ENCODE results near the gene CABLES1.
"Not testable (repeated sequence)": the region's sequence is repeated elsewhere in the genome, so short reads cannot be mapped to it uniquely, and the experiment has no call there.

Gene CABLES1

GRCh38 chr18:23143016-23143814, 7.9 kb downstream of the CABLES1 start:
- DNase-seq: no peak

- no peak for DNase-seq
Observed at GRCh38 chr18:23143815-23144261, 8.6 kb downstream of the CABLES1 start.

DNA sequence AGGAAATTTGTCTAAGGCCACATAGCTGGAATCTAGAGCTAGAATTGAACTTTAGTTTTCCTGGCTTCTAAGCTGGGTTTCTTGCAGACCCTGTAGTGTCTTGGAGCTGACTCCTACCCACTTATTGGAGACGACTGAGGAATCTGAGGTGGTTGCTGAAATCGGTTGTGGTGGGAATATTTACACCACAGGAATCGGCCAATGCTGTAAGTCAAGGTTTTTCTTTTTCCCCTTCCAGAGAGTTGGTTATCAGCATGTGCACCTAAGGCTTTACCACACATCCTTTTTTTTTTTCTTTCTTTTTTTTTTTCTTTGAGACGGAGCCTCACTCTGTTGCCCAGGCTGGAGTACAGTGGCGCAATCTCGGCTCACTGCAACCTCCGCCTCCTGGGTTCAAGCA, 9.4 kb downstream of the CABLES1 start:
- DNase-seq: no peak

GRCh38 chr18:23145621-23146020, 10.3 kb downstream of the CABLES1 start:
- DNase-seq: no peak

DNA sequence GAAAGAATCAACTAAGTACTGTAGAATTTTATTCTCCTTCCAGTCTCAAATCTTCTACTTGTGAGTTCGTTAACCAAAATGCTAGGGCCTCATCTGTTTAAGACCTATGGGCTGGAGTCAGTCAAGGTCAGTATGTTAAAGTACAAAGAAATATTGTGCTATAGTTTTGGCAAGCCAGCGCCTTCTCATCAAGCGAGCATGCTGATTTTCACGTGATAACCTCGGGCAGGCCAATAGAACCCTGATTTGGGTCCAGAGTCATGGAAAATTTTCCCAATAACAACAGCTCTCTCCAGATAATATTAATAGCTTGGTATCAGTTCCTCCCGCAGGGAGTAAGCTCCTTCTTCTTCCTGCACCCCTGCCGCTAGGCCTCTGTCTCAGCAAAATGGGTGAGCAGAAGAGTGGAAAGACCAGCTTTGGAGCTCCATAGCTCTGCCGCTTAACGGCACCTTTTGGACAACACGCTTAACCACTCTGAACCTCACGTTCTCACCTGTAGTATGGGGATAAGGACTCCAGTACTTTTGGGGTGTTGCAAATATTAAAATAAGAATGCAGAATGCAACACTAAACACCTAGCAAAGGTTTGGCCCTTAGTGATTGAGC, 11.7 kb downstream of the CABLES1 start:
- no peak for DNase-seq

- no peak for DNase-seq
Observed at GRCh38 chr18:23148382-23148781, 13.1 kb downstream of the CABLES1 start.

DNA sequence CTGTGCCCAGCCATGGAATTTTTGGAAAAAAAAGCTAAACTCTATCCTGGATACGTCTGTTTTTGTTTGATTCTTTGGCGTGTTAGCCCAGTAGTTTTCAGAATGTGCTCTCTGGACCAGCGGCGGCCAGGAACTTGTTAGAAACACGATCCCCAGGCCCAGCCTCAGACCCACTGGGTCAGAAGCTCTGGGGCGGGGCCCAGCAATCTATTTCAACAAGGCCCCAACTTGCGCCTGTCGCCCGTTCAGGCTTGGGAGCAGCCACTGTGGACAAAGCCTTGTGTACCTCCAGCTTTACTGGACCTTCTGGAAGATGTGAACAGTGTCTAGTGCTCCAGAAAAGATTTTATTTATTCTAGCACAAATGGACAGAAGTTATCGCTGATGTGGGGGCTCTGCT, 14.3 kb downstream of the CABLES1 start:
- DNase-seq: no peak

GRCh38 chr18:23151414-23152099, 16.3 kb downstream of the CABLES1 start:
- DNase-seq: no peak

DNA sequence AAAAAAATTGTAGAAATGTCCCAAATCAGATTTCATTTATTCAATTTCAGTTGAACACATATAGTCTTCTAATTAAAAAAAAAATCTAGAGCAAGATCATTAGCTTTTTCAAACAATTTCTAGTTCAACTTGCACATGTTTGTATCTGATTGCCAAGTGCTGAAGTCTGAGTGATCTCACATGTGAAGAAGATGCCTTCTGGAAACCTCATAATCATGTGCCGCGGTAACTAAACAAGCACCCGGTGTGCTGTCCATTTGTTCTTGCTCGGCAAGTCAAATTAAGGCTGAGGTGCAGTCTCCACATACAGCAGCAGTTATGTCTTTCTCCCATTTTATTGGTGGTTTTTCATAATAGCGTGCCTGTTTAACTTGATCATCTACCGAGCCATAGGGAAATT, 18.7 kb downstream of the CABLES1 start:
- no peak for DNase-seq

- DNase-seq: no peak
Observed at GRCh38 chr18:23154823-23155500, 19.7 kb downstream of the CABLES1 start.

DNA sequence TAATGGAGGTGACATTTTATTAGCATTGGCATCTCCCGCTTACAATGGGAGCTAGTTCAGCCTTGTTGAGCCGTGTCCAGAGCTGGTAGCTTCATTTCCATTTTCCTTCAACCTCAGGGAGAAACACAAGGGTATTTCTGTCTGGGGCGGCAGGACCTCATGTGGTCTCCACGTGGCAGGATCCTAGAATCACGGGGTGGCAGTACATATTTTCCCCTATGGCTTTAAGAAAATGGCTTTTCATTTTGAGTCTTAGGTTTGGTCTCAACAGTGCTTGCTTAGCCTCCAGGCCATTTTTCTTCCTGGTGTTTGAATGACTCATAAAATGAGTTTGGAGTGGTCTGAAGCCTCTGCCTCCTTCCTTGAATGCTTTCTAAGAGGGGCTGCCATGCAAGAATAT, 20.3 kb downstream of the CABLES1 start:
- DNase-seq: no peak

- no peak for DNase-seq
Observed at GRCh38 chr18:23156134-23156533, 20.8 kb downstream of the CABLES1 start.

DNA sequence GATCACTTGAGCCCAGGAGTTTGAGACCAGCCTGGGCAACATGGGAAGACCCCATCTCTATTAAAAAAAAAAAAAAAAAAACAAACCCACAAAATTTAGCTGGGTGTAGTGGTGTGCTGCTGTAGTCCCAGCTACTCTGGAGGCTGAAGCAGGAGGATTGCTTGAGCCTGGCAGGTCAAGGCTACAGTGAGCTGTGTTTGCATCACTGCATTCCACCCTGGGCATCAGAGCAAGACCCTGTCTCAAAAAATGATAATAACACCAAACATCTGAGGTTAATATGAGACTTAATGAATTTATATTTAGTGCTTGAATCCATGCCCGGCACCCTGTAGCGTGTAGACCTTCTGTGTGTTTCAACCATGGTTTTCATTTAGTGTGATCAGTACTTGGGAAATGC, 22.8 kb downstream of the CABLES1 start:
- no peak for DNase-seq

GRCh38 chr18:23158884-23159283, 23.6 kb downstream of the CABLES1 start:
- DNase-seq: not testable (repeated sequence)

- no peak for DNase-seq
Observed at GRCh38 chr18:23159344-23159743, 24.1 kb downstream of the CABLES1 start.

DNA sequence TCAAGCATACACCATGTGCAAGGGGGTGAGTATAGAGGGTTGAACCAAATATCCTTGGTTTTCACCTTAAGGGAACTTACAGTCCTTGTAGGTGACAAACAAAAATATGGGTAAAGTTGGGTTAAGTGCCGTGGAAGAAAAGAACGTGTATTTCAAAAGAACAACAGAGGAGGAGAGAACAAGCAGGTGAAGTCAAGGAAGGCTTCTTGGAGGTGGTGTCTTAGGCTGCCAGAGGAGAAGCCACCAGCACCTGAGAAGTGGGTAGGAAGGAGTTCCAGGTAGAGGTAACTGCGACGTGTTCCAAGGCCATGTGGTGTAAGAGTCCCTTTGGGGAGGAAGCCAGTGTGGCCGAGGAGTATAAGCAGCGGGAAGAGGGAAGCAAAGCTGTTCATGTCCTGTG, 27.2 kb downstream of the CABLES1 start:
- no peak for DNase-seq

DNA sequence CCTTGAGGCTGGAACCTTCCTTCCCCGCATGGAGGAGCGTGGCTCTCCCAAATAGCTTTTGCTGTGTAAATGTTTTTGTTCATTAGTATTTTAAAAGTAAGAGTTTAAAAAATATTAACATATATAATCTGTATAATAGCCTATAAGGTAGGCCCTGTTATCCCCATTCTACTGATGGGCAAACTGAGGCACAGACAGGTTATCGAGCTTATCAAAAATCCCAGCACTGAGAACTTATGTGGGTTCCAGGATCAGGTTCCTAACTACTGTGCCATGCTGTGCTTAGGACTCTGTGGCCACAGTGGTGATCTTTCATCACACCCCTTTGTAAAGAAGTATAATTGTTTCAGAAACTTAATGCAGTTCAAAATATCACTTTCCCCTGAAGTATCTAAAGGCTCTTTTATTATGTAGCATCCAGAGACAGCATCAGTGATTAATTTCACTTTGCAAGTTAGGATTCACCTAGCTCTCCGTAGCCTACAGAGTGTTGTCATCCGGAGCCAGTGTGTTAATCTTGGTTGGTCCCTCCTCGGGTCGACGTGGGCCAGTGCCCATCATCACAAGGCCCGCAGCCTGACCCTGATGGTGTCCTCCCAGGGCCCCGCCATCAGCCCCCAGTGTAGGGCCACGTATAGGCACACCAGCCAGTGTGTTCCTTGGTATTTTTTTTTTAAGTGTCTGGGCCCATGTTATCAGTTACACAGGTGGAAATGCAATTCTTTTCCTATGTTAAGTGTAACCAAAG, 28.7 kb downstream of the CABLES1 start:
- DNase-seq: no peak

GRCh38 chr18:23165271-23166068, 30.2 kb downstream of the CABLES1 start:
- DNase-seq: no peak

DNA sequence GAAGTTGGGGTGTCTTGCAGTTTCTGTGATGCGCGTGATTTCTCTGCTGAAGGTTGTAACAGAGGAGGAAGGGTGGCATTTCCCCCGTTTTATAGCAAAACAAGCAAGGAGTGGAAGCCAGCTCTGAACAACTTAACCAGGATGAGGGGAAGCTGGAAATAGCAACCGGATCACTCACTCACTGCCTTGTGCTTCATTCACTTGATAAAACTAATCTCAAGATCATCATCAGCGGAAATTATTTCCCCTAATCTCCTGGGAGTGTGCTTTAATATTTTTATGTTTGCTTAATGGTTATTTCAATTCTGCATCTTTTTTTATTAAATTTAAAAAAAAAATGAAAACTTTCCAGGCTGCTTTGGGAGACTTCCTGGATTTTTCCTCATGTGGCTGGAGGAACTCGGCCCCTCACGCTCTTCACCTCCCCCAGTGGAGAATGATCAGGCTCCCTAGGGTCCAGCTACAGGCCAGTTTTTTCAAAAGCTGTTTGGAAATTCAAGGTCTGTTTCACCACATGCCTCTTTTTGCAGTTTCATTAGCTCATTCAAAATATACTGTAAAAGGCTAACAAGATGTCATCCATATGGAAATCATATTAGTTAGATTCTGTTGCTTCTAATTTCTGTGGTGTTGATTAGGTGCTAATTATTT, 31.7 kb downstream of the CABLES1 start:
- no peak for DNase-seq

- DNase-seq: no peak
Observed at GRCh38 chr18:23169673-23170044, 34.4 kb downstream of the CABLES1 start.

GRCh38 chr18:23170137-23170536, 34.9 kb downstream of the CABLES1 start:
- no peak for DNase-seq
